Measurements from ENCODE around the gene CLEC2A.

CLEC2A gene

DNA sequence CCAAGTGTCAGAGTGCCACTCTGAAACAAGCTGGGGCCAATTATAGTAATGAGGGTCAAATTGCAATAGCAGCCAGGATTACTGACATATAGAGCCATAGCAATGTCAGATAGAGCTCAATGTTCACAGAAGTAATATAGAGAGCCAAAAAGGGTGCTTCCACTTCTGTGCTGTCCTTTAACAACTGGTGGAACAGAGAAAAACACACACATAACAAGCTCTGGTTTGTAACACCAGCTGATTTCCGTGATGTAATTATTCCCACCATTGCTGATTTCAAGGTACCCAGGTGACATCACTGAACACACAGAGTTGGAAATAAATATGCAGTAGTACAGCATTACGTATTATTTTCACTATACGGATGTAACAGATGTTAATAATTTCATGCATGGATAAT lies 60.0 kb downstream of the CLEC2A start:
- Histone ChIP-seq H3K27ac (ENCODE audit: low read depth, low read length) (no peak overlapping the region), H3K4me1 (ENCODE audit: control insufficient read depth, insufficient read depth, low read length) (no peaks in the 10 kb centered on the region), H3K4me3 (ENCODE audit: low read length) (no peak overlapping the region), H3K27me3 (ENCODE audit: control insufficient read depth, insufficient read depth, low read length) (no peaks in the 10 kb centered on the region), H3K9ac (ENCODE audit: low read length) (no peak overlapping the region), H3K36me3 (ENCODE audit: control insufficient read depth, insufficient read depth, low read length) (no peaks in the 10 kb centered on the region)

DNA sequence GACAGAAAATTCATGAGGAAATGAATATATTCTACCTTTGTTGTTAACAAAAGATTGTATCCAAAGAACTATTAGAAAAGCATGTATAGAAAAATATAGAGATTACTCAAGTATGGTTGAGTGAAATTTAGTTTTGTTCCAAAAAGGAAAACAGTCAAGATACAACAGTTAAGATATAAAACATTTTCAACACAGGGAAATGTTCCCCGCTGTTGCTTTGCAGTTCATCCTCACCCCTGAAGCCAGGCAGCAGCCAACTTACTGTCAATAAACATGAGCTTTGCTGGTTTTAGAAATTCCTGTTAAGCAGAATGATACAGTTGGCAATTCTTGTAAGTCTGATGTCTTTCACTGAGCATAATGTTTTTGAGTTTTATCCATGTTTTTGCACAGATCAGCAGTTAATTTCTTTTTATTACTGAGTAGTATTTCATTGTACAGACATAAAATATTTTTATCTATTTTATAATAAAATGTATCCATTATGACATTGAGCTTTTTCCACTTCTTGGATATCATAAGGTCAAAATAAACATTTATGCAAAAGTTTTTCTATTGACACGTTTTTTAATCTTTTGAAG lies 61.8 kb downstream of the CLEC2A start:
- no peaks in the 10 kb centered on the region for H3K36me3 ChIP-seq (ENCODE audit: control insufficient read depth, insufficient read depth, low read length)
- no peaks in the 10 kb centered on the region for H3K27me3 ChIP-seq (ENCODE audit: control insufficient read depth, insufficient read depth, low read length)
- H3K4me1 ChIP-seq (ENCODE audit: control insufficient read depth, insufficient read depth, low read length), result no peaks in the 10 kb centered on the region
- H3K9ac ChIP-seq (ENCODE audit: low read length), result no peak overlapping the region
- H3K4me3 ChIP-seq (ENCODE audit: low read length), result peak overlapping the region; percentile 63
- peak overlapping the region; percentile 68 for H3K27ac ChIP-seq (ENCODE audit: low read depth, low read length)

DNA sequence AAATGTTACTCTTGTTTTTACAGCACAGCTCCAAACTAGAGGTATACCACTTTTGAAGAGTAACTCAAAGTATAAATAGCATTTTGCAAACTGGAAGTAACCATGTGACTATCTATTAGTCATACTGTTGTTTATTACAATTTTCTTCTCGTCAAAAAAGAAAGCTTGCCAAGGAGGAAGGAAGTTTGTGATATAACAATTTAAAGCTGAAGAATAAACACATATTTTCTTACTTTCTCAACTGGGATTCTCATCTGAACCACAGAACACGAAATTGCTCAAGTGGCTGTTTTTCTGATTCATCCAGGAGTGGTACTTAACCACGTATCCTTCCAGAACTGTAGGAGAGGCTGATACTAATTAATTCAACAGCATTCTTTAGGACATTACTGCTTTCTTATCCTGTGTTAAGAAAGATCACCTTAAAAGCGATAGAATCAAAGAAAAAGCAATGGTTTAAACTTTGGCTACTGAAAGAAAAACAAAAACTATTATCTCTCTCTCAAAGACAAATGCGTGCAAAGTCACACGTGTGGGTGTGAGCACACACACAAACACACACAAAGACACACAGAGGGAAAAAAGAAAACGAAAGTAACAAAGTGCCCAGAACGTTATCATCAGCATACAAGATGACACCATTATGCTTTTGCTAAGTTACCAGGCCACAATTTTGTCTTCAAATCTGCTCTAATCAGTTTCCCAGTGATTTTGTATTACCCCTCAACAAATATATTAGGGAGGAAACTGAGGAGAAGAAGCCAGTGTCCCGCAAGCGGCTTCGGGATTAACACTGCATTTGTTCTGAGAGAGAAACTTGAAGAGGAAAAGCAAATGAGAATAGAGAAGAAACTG lies 62.6 kb downstream of the CLEC2A start, which contains the start of gene CLEC2B:
Gene CLEC2B (minus strand): TSS at position 48 of the 855 bp plus-strand sequence.
- no peaks in the 10 kb centered on the region for H3K36me3 ChIP-seq (ENCODE audit: control insufficient read depth, insufficient read depth, low read length)
- H3K9ac ChIP-seq (ENCODE audit: low read length), result peak within 1 kb of the TSS; percentile 62
- peak within 1 kb of the TSS; percentile 63 for H3K4me3 ChIP-seq (ENCODE audit: low read length)
- peak within 1 kb of the TSS; percentile 68 for H3K27ac ChIP-seq (ENCODE audit: low read depth, low read length)
- no peaks in the 10 kb centered on the region for H3K4me1 ChIP-seq (ENCODE audit: control insufficient read depth, insufficient read depth, low read length)
- no peaks in the 10 kb centered on the region for H3K27me3 ChIP-seq (ENCODE audit: control insufficient read depth, insufficient read depth, low read length)

DNA sequence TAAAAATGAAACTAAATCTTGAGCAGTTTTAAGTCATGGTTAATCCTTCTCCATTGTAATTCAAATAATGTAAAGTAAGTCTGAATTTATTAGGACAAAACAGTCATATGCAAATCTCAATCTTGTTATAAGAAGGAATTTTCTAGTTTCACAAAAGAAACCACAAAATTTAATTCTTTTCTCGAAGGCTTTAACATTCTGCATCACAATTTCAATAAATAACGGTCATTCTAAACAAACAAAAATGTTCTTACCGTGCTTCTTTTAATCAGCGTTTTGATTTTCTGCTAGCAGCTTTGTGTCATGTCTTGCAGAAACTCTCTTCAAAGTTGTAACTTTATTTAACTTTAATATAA lies 63.2 kb downstream of the CLEC2A start:
- peak overlapping the region; percentile 63 for H3K4me3 ChIP-seq (ENCODE audit: low read length)
- no peaks in the 10 kb centered on the region for H3K36me3 ChIP-seq (ENCODE audit: control insufficient read depth, insufficient read depth, low read length)
- H3K27ac ChIP-seq (ENCODE audit: low read depth, low read length), result no peak overlapping the region
- H3K27me3 ChIP-seq (ENCODE audit: control insufficient read depth, insufficient read depth, low read length), result no peaks in the 10 kb centered on the region
- no peaks in the 10 kb centered on the region for H3K4me1 ChIP-seq (ENCODE audit: control insufficient read depth, insufficient read depth, low read length)
- no peak overlapping the region for H3K9ac ChIP-seq (ENCODE audit: low read length)

DNA sequence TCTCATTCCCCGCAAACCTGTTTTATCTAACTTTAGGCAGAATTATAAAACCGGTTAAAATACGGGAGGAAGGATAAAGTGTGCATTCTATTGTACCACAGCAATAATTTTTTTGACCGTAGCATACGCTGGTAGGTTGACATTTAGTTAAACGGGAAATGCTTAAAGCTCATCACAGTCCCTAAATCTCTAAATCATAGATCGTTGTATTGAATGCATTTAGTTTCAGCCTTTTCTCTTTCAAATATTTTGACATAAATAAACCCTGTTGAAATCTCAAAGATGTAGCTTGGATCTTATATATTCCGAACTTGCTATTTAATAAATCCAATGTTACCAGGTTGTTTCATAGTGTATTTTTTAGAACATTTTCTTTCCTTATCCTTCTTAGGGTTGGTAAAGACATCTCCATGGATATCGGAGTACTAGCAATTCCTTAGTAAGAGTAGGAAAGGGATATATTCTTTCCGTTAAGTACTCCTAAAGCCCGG lies 63.8 kb downstream of the CLEC2A start:
- peak overlapping the region; percentile 40 for H3K27ac ChIP-seq (ENCODE audit: low read depth, low read length)
- no peak overlapping the region for H3K9ac ChIP-seq (ENCODE audit: low read length)
- no peaks in the 10 kb centered on the region for H3K36me3 ChIP-seq (ENCODE audit: control insufficient read depth, insufficient read depth, low read length)
- H3K4me3 ChIP-seq (ENCODE audit: low read length), result peak overlapping the region; percentile 63
- no peaks in the 10 kb centered on the region for H3K4me1 ChIP-seq (ENCODE audit: control insufficient read depth, insufficient read depth, low read length)
- no peaks in the 10 kb centered on the region for H3K27me3 ChIP-seq (ENCODE audit: control insufficient read depth, insufficient read depth, low read length)

DNA sequence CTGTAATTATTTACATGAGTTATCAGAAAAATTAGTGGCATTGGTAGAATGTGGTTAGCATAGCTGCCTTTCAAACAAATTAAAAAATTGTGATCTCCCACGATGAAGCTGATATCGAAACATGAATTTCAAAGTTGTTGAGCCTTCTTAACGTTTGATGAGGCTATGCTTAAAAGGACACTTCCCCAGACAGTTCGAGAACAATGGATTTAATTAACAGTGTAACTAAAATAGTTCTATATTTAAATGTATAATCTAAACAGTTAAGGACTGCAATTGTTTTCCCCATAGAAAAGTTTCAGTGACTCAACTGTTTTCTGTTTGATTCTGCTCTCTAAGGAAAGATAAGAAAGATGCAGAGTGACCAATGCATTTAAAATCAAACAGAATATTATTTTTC lies 64.6 kb downstream of the CLEC2A start:
- Histone ChIP-seq H3K9ac (ENCODE audit: low read length) (no peak overlapping the region), H3K4me3 (ENCODE audit: low read length) (no peak overlapping the region), H3K36me3 (ENCODE audit: control insufficient read depth, insufficient read depth, low read length) (no peaks in the 10 kb centered on the region), H3K27me3 (ENCODE audit: control insufficient read depth, insufficient read depth, low read length) (no peaks in the 10 kb centered on the region), H3K27ac (ENCODE audit: low read depth, low read length) (no peak overlapping the region), H3K4me1 (ENCODE audit: control insufficient read depth, insufficient read depth, low read length) (no peaks in the 10 kb centered on the region)

DNA sequence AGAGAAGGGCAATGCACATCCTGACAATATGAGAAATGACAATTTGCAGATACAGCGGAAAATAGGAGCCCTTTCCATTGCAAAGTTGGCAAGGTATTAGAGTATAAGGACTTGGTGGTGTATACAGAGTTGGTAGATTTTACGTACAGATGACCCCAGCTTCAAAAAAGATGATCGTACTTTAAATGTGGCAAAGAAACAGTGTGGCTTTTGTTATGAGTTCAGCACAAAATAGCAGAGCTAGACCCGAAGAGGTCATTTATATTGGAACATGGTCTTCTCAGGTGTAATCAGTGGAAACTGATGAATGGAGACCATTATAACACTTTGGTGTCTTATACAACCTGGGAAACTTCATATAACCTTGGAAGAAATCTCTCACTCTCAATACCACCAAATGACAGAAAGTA lies 65.3 kb downstream of the CLEC2A start:
- no peaks in the 10 kb centered on the region for H3K27me3 ChIP-seq (ENCODE audit: control insufficient read depth, insufficient read depth, low read length)
- peak overlapping the region; percentile 24 for H3K27ac ChIP-seq (ENCODE audit: low read depth, low read length)
- no peak overlapping the region for H3K9ac ChIP-seq (ENCODE audit: low read length)
- no peaks in the 10 kb centered on the region for H3K4me1 ChIP-seq (ENCODE audit: control insufficient read depth, insufficient read depth, low read length)
- H3K36me3 ChIP-seq (ENCODE audit: control insufficient read depth, insufficient read depth, low read length), result no peaks in the 10 kb centered on the region
- peak overlapping the region; percentile 51 for H3K4me3 ChIP-seq (ENCODE audit: low read length)

DNA sequence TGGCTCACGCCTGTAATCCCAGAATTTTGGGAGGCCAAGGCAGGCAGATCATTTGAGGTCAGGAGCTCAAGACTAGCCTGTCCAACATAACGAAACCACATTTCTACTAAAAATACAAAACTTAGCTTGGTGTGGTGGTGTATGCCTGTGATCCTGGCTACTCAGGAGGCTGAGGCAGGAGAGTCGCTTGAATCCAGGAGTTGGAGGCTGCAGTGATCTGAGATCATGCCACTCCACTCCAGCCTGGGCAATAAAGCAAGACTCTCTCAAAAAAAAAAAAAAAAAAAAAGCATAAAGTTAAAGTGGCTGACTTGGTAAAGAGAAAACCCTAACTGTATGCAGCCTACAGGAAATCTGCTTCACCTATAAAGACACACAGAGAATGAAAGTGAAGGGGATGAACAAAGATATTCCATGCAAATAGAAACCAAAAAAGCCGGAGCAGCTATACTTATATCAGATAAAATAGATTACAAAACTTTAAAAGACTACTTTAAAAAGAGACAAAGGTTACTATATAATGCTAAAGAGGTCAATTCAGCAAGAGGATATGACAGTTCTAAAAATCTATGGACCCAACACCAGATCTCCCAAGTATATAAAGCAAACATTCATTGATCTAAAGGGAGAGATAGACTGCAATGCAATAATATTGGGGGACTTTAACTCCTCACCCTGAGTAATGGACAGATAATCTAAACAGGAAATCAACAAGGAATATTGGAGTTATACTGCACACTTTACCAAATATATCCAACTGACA lies 67.1 kb downstream of the CLEC2A start:
- H3K9ac ChIP-seq (ENCODE audit: low read length), result no peak overlapping the region
- H3K4me3 ChIP-seq (ENCODE audit: low read length), result peak overlapping the region; percentile 41
- no peaks in the 10 kb centered on the region for H3K36me3 ChIP-seq (ENCODE audit: control insufficient read depth, insufficient read depth, low read length)
- no peaks in the 10 kb centered on the region for H3K4me1 ChIP-seq (ENCODE audit: control insufficient read depth, insufficient read depth, low read length)
- no peaks in the 10 kb centered on the region for H3K27me3 ChIP-seq (ENCODE audit: control insufficient read depth, insufficient read depth, low read length)
- H3K27ac ChIP-seq (ENCODE audit: low read depth, low read length), result no peak overlapping the region
